ENCODE data around the gene FBXW7. TPM values are rescaled to one million over a fixed set of nuclear protein-coding genes. Genes with fewer than 3 reads are reported as not detected.

Gene FBXW7
- total and polyA plus RNA-seq, 2 of the 8 experiments (the other 6 are each of a cell fraction or from before 2014, with no cell fraction given) = 6.0 to 26.7 TPM

- no peak overlapping the region for H3K4me2 ChIP-seq (ENCODE audit: insufficient read depth in 1 of 2, low read depth in 2 of 2, low read length in 2 of 2)
- H3K4me3 ChIP-seq (ENCODE audit: extremely low read depth in 1 of 4, insufficient read depth in 2 of 4, low read depth in 3 of 4, low read length in 4 of 4) = no peak overlapping the region
- no peak overlapping the region for H2BK15ac ChIP-seq (ENCODE audit: low read length)
- no peak overlapping the region for H2BK12ac ChIP-seq (ENCODE audit: low read depth, low read length)
- H3K4ac ChIP-seq (replicated peaks; ENCODE audit: insufficient read length, low read depth, low read length) = no peak overlapping the region
- H3K27me3 ChIP-seq (replicated peaks in 1 of 4; ENCODE audit: control insufficient read depth in 3 of 4, extremely low read depth in 1 of 4, insufficient read depth in 3 of 4, low read length in 3 of 4) = no peaks in the 10 kb centered on the region
- CTCF ChIA-PET (ENCODE audit: partially characterized antibody) = interaction anchor here (0.9 to 1.9 kb wide), 5 partner anchors 14 to 124 kb away, joined by 3 to 7 read pairs (median 5); no protein-coding TSS in a partner anchor
- FAIRE-seq (no peak), DNase-seq (ENCODE audit: low read depth in 1 of 2, low spot score in 2 of 2) (no peak)
- H3K9me3 ChIP-seq (ENCODE audit: insufficient read depth in 2 of 2, low read depth in 1 of 2, low read length in 1 of 2) = no peaks in the 10 kb centered on the region
- no peak overlapping the region for H4K5ac ChIP-seq (ENCODE audit: insufficient read length, low read depth, low read length)
- no peak overlapping the region for H2BK20ac ChIP-seq (ENCODE audit: low read length)
- no peak overlapping the region for H2BK5ac ChIP-seq (ENCODE audit: low read depth, low read length)
- no peak overlapping the region for H2AFZ ChIP-seq (ENCODE audit: low read length)
- no peaks in the 10 kb centered on the region for H3K36me3 ChIP-seq (ENCODE audit: control insufficient read depth in 2 of 4, insufficient read depth in 4 of 4, low read length in 3 of 4)
- WGBS, 2 experiments (ENCODE audit: extremely low coverage in 1 of 2, insufficient coverage in 1 of 2, insufficient read length in 1 of 2, insufficient replicate concordance in 2 of 2, low coverage in 1 of 2, low lambda C conversion rate in 2 of 2, missing lambda C conversion rate in 1 of 2) = 78% methylated on average over 2 of the region's 2 CpGs; no CpG with 5 or more reads in 1 of the 2 experiments
- H2BK120ac ChIP-seq (replicated peaks; ENCODE audit: low read depth, low read length) = no peak overlapping the region
- H2AK5ac ChIP-seq (ENCODE audit: low read depth, low read length) = no peak overlapping the region
- peaks cover 0 to 88% of the 10 kb centered on the region in 2 experiments; a peak in 2 of 4 replicates for H3K79me2 ChIP-seq (ENCODE audit: control insufficient read depth in 1 of 2, insufficient read depth in 2 of 2, low read length in 2 of 2)
- H3K56ac ChIP-seq (replicated peaks; ENCODE audit: insufficient read length, low read depth, low read length) = no peak overlapping the region
- H3K18ac ChIP-seq (ENCODE audit: extremely low read depth, low read length) = no peak overlapping the region
- no peaks in the 10 kb centered on the region for H3K23me2 ChIP-seq (ENCODE audit: low read depth, low read length)
- H3K27ac ChIP-seq (ENCODE audit: low read depth, low read length) = no peak overlapping the region
- POLR2A ChIA-PET (ENCODE audit: partially characterized antibody) = interaction anchor here (2.4 kb wide), 1 partner anchor 20 kb away, joined by 8 read pairs; the partner anchor contains the start of gene FBXW7
- H4K91ac ChIP-seq (replicated peaks; ENCODE audit: insufficient read length, low read length) = no peak overlapping the region
- no peak overlapping the region for H3K9ac ChIP-seq (replicated peaks in 1 of 4; ENCODE audit: extremely low read depth in 1 of 4, low read depth in 3 of 4, low read length in 3 of 4)
- peaks cover 0 to 9% (median 6%) of the 10 kb centered on the region in 4 experiments; a peak in 4 of 7 replicates for H3K4me1 ChIP-seq (replicated peaks in 1 of 4; ENCODE audit: control insufficient read depth in 3 of 4, insufficient read depth in 4 of 4, low read length in 3 of 4)
- no peak overlapping the region for H4K8ac ChIP-seq (ENCODE audit: extremely low read depth, insufficient read depth, low read length)
- peaks cover 0 to 8% of the 10 kb centered on the region in 2 experiments for H4K20me1 ChIP-seq (replicated peaks in 1 of 2; ENCODE audit: control insufficient read depth in 1 of 2, insufficient read depth in 2 of 2, low read length in 2 of 2)
- H3K23ac ChIP-seq (ENCODE audit: insufficient read length) = no peak overlapping the region
- 0 out of 2 replicates have a peak, but pooled peaks cover 2% of the 10 kb centered on the region for H3K79me1 ChIP-seq (ENCODE audit: low read depth, low read length)
- H3K14ac ChIP-seq (ENCODE audit: insufficient read length) = no peak overlapping the region
- TF ChIP-seq SIRT6 (IDR thresholded peaks at IDR 0.05; ENCODE audit: low read length) (no peak), BACH1 (IDR thresholded peaks at IDR 0.05; ENCODE audit: low read length) (no peak), SIN3A (conservative IDR thresholded peaks at IDR 0.05 in 1 of 2, IDR thresholded peaks at IDR 0.05 in 1 of 2; ENCODE audit: low read depth in 1 of 2, low read length in 2 of 2) (no peak), RBBP5 (IDR thresholded peaks at IDR 0.05; ENCODE audit: borderline replicate concordance, low read depth, low read length) (no peak)
- TF ChIP-seq, protein P1, sequence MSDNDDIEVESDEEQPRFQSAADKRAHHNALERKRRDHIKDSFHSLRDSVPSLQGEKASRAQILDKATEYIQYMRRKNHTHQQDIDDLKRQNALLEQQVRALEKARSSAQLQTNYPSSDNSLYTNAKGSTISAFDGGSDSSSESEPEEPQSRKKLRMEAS (IDR thresholded peaks at IDR 0.05) = no peak
- TF ChIP-seq, protein P2, sequence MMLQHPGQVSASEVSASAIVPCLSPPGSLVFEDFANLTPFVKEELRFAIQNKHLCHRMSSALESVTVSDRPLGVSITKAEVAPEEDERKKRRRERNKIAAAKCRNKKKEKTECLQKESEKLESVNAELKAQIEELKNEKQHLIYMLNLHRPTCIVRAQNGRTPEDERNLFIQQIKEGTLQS (IDR thresholded peaks at IDR 0.05; ENCODE audit: insufficient read depth, low read depth, low read length) = no peak
- TF ChIP-seq, protein P3, sequence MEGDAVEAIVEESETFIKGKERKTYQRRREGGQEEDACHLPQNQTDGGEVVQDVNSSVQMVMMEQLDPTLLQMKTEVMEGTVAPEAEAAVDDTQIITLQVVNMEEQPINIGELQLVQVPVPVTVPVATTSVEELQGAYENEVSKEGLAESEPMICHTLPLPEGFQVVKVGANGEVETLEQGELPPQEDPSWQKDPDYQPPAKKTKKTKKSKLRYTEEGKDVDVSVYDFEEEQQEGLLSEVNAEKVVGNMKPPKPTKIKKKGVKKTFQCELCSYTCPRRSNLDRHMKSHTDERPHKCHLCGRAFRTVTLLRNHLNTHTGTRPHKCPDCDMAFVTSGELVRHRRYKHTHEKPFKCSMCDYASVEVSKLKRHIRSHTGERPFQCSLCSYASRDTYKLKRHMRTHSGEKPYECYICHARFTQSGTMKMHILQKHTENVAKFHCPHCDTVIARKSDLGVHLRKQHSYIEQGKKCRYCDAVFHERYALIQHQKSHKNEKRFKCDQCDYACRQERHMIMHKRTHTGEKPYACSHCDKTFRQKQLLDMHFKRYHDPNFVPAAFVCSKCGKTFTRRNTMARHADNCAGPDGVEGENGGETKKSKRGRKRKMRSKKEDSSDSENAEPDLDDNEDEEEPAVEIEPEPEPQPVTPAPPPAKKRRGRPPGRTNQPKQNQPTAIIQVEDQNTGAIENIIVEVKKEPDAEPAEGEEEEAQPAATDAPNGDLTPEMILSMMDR (IDR thresholded peaks at IDR 0.05; ENCODE audit: control extremely low read depth in 1 of 3, insufficient read depth in 1 of 3, low read depth in 1 of 3, low read length in 3 of 3) = no peak
Observed at GRCh38 chr4:152515678-152516077, 20.2 kb downstream of the FBXW7 start.
